ENCODE data around the gene VPS37B. TPM values are rescaled to one million over a fixed set of nuclear protein-coding genes. Genes with fewer than 3 reads are reported as not detected.

The VPS37B gene
- total and polyA plus RNA-seq, 10 of the 15 experiments (the other 5 are each of a cell fraction or from before 2014, with no cell fraction given) = 0.66 to 68.6 (median 39.6) TPM

- TF ChIP-seq CEBPZ (IDR thresholded peaks at IDR 0.05; ENCODE audit: low read depth, low read length) (no peak), EGR1 (IDR thresholded peaks at IDR 0.05; ENCODE audit: borderline replicate concordance in 1 of 2, low read depth in 2 of 2, low read length in 2 of 2) (peak in 1 of 2 experiments; percentile 39; a peak in 1 of 3 replicates), EED (IDR thresholded peaks at IDR 0.05; ENCODE audit: low read depth) (peak; percentile 67; the same call in 1 of the 2 replicates), MEF2A (IDR thresholded peaks at IDR 0.05; ENCODE audit: insufficient read depth, low read depth, low read length) (peak; percentile 76; the same call in 1 of the 2 replicates), CEBPB (IDR thresholded peaks at IDR 0.05; ENCODE audit: borderline replicate concordance in 1 of 2, low read depth in 2 of 2, low read length in 2 of 2) (no peak), CHD4 (IDR thresholded peaks at IDR 0.05) (0 out of 2 replicates have a peak, but pooled peaks have one; percentile 83), FOXK2 (IDR thresholded peaks at IDR 0.05) (no peak), POLR2AphosphoS2 (IDR thresholded peaks at IDR 0.05; ENCODE audit: low read depth, low read length) (no peak), EP300 (IDR thresholded peaks at IDR 0.05; ENCODE audit: borderline replicate concordance in 1 of 2, control insufficient read depth in 1 of 2, low read depth in 2 of 2, low read length in 2 of 2) (peak in 1 of 2 experiments; percentile 52; a peak in 1 of 4 replicates), FOS (IDR thresholded peaks at IDR 0.05; ENCODE audit: borderline replicate concordance, extremely low read depth, insufficient read length) (no peak), MXI1 (IDR thresholded peaks at IDR 0.05; ENCODE audit: low read depth, low read length) (no peak), GATAD2B (conservative IDR thresholded peaks at IDR 0.05; ENCODE audit: low read depth) (no peak), LARP7 (IDR thresholded peaks at IDR 0.05) (no peak), CBFB (IDR thresholded peaks at IDR 0.05; ENCODE audit: low read depth) (no peak), SMAD1 (IDR thresholded peaks at IDR 0.05; ENCODE audit: low read depth, partially characterized antibody) (no peak), RCOR1 (conservative IDR thresholded peaks at IDR 0.05; ENCODE audit: low read depth, low read length) (no peak), ATF7 (IDR thresholded peaks at IDR 0.05; ENCODE audit: low read depth) (no peak), IRF3 (IDR thresholded peaks at IDR 0.05) (no peak), RELB (IDR thresholded peaks at IDR 0.05; ENCODE audit: low read depth) (peak; percentile 34; the same call in 1 of the 2 replicates), NFIC (IDR thresholded peaks at IDR 0.05; ENCODE audit: low read depth, low read length) (0 out of 2 replicates have a peak, but pooled peaks have one; percentile 27), RUNX3 (IDR thresholded peaks at IDR 0.05; ENCODE audit: low read length) (peak; percentile 25; the same call in 1 of the 2 replicates), ZSCAN29 (IDR thresholded peaks at IDR 0.05) (no peak), SUPT20H (IDR thresholded peaks at IDR 0.05; ENCODE audit: borderline replicate concordance, control insufficient read depth, low read depth, low read length) (no peak), NFYA (IDR thresholded peaks at IDR 0.05; ENCODE audit: borderline replicate concordance, low read depth, low read length) (no peak)
Observed at GRCh38 chr12:122934722-122935121, 38.8 kb upstream of the VPS37B start (continued).

Data from GM12878 (cell line).